Measurements from ENCODE around the gene TFAP2A. TPM values are rescaled to one million over a fixed set of nuclear protein-coding genes. Genes with fewer than 3 reads are reported as not detected.

Gene TFAP2A
- total RNA-seq, 1 donor from 2014 or later = 0.32 TPM

GRCh38 chr6:10368861-10369260 is 46.0 kb downstream of the TFAP2A start:
- peaks cover 19% of the 10 kb centered on the region for H3K36me3 Mint-ChIP-seq (ENCODE audit: unreplicated experiment)
- no peak for TF ChIP-seq CTCF (IDR thresholded peaks at IDR 0.05; ENCODE audit: partially characterized antibody, unreplicated experiment)
- H3K4me3 Mint-ChIP-seq (ENCODE audit: unreplicated experiment) = no peak overlapping the region
- H3K9me3 Mint-ChIP-seq (ENCODE audit: unreplicated experiment) = peaks cover 2% of the 10 kb centered on the region
- H3K4me1 Mint-ChIP-seq (ENCODE audit: low read depth, unreplicated experiment) = no peaks in the 10 kb centered on the region
- DNase-seq = no peak
- no peak overlapping the region for H3K27ac Mint-ChIP-seq (ENCODE audit: unreplicated experiment)
- H3K27me3 Mint-ChIP-seq (ENCODE audit: unreplicated experiment) = no peaks in the 10 kb centered on the region

GRCh38 chr6:10363911-10364310 is 51.0 kb downstream of the TFAP2A start:
- DNase-seq = no peak
- Mint-ChIP-seq H3K27me3 (ENCODE audit: unreplicated experiment) (no peaks in the 10 kb centered on the region), H3K27ac (ENCODE audit: unreplicated experiment) (no peak overlapping the region), H3K36me3 (ENCODE audit: unreplicated experiment) (peaks cover 19% of the 10 kb centered on the region), H3K4me3 (ENCODE audit: unreplicated experiment) (no peak overlapping the region), H3K9me3 (ENCODE audit: unreplicated experiment) (peaks cover 2% of the 10 kb centered on the region), H3K4me1 (ENCODE audit: low read depth, unreplicated experiment) (no peaks in the 10 kb centered on the region)
- TF ChIP-seq CTCF (IDR thresholded peaks at IDR 0.05; ENCODE audit: partially characterized antibody, unreplicated experiment) = no peak

GRCh38 chr6:10362300-10362699 is 52.6 kb downstream of the TFAP2A start:
- no peak for TF ChIP-seq CTCF (IDR thresholded peaks at IDR 0.05; ENCODE audit: partially characterized antibody, unreplicated experiment)
- no peak overlapping the region for H3K27ac Mint-ChIP-seq (ENCODE audit: unreplicated experiment)
- peaks cover 2% of the 10 kb centered on the region for H3K9me3 Mint-ChIP-seq (ENCODE audit: unreplicated experiment)
- H3K4me1 Mint-ChIP-seq (ENCODE audit: low read depth, unreplicated experiment) = no peaks in the 10 kb centered on the region
- no peak overlapping the region for H3K4me3 Mint-ChIP-seq (ENCODE audit: unreplicated experiment)
- DNase-seq = no peak
- H3K27me3 Mint-ChIP-seq (ENCODE audit: unreplicated experiment) = no peaks in the 10 kb centered on the region
- H3K36me3 Mint-ChIP-seq (ENCODE audit: unreplicated experiment) = peaks cover 19% of the 10 kb centered on the region

GRCh38 chr6:10361428-10361827 is 53.4 kb downstream of the TFAP2A start:
- Mint-ChIP-seq H3K4me3 (ENCODE audit: unreplicated experiment) (no peak overlapping the region), H3K4me1 (ENCODE audit: low read depth, unreplicated experiment) (no peaks in the 10 kb centered on the region), H3K27ac (ENCODE audit: unreplicated experiment) (no peak overlapping the region), H3K9me3 (ENCODE audit: unreplicated experiment) (peaks cover 2% of the 10 kb centered on the region), H3K27me3 (ENCODE audit: unreplicated experiment) (no peaks in the 10 kb centered on the region), H3K36me3 (ENCODE audit: unreplicated experiment) (peaks cover 19% of the 10 kb centered on the region)
- TF ChIP-seq CTCF (IDR thresholded peaks at IDR 0.05; ENCODE audit: partially characterized antibody, unreplicated experiment) = no peak
- no peak for DNase-seq

- Mint-ChIP-seq H3K27ac (ENCODE audit: unreplicated experiment) (no peak overlapping the region), H3K27me3 (ENCODE audit: unreplicated experiment) (no peaks in the 10 kb centered on the region), H3K4me3 (ENCODE audit: unreplicated experiment) (no peak overlapping the region), H3K36me3 (ENCODE audit: unreplicated experiment) (peaks cover 8% of the 10 kb centered on the region), H3K4me1 (ENCODE audit: low read depth, unreplicated experiment) (no peaks in the 10 kb centered on the region), H3K9me3 (ENCODE audit: unreplicated experiment) (peaks cover 2% of the 10 kb centered on the region)
- no peak for TF ChIP-seq CTCF (IDR thresholded peaks at IDR 0.05; ENCODE audit: partially characterized antibody, unreplicated experiment)
- no peak for DNase-seq
These were observed 55.3 kb downstream of the TFAP2A start for GRCh38 chr6:10359581-10359980.

Measured in glutamatergic neuron (in vitro differentiated cells).